Mucosa of stomach (tissue), 1 donor: ENCODE data around the gene MGMT.

Source experiments
- H3K27me3 ChIP-seq: one replicate; pipeline ENCODE4 v1.7.0; 2013; ENCODE audit warnings: mild to moderate bottlenecking, low read length; ENCODE audit not compliant: control insufficient read depth, insufficient read depth
- H3K36me3 ChIP-seq: one replicate; pipeline ENCODE4 v1.7.0; 2013; ENCODE audit warnings: low read length; ENCODE audit not compliant: control insufficient read depth, insufficient read depth
- H3K4me1 ChIP-seq: one replicate; pipeline ENCODE4 v1.7.0; 2013; ENCODE audit warnings: mild to moderate bottlenecking, low read length; ENCODE audit not compliant: control insufficient read depth, insufficient read depth
- H3K4me3 ChIP-seq: one replicate; pipeline ENCODE4 v1.7.0; 2013; ENCODE audit warnings: low read length
- H3K9ac ChIP-seq: one replicate; pipeline ENCODE4 v1.7.0; 2013; ENCODE audit warnings: mild to moderate bottlenecking, low read length, moderate library complexity
- H3K9me3 ChIP-seq: one replicate; pipeline ENCODE4 v1.7.0; 2013; ENCODE audit warnings: mild to moderate bottlenecking, low read length, moderate library complexity; ENCODE audit not compliant: control insufficient read depth
- donor health status: Pancreatic carcinoma.

Gene MGMT

DNA sequence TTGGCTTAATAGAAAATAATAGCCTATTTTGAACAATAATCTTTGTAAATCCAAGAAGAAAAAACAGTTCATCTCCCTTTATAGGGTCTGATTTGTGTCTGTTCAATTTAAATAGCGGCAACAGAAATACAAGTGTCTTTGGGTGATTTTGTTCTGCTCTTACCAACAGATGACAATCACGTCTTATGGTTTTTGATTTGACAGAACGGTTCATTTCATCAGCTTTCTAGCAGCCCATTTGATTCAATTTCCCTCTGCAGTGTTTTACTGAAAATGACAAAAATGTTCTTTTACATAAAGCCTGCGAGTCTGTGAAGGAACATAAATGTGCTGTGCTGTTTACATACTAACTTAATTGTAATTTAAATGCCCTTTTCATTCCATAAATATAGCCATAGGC is 180.5 kb downstream of the MGMT start:
- Histone ChIP-seq H3K9ac (no peak overlapping the region), H3K27me3 (no peaks in the 10 kb centered on the region)

DNA sequence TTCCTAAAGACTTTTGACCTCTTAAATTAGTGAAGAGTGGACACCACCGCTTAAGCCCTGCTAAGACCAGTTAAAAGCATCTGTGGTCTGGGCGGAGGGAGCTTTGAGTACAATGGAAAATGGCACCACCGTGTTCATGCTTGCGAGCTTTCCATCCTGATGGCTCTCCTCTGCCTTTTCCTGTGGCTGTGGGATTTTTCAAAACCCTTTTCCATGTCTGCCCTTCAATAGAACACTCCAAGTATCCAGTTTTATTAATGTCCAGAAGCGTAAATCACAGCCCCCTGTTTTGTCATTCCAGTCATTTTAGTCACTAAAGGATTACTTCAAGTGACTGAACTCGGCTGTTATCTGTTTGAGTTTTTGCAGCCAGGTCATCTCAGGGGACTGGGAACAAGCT is 181.8 kb downstream of the MGMT start:
- Histone ChIP-seq H3K27me3 (no peaks in the 10 kb centered on the region), H3K9me3 (no peaks in the 10 kb centered on the region), H3K36me3 (no peaks in the 10 kb centered on the region), H3K9ac (no peak overlapping the region), H3K4me3 (no peak overlapping the region), H3K4me1 (no peaks in the 10 kb centered on the region)

More for the DNA sequence above, 180.5 kb downstream of the MGMT start:
- H3K4me1 ChIP-seq = no peaks in the 10 kb centered on the region
- no peaks in the 10 kb centered on the region for H3K9me3 ChIP-seq
- H3K4me3 ChIP-seq = no peak overlapping the region
- no peaks in the 10 kb centered on the region for H3K36me3 ChIP-seq

DNA sequence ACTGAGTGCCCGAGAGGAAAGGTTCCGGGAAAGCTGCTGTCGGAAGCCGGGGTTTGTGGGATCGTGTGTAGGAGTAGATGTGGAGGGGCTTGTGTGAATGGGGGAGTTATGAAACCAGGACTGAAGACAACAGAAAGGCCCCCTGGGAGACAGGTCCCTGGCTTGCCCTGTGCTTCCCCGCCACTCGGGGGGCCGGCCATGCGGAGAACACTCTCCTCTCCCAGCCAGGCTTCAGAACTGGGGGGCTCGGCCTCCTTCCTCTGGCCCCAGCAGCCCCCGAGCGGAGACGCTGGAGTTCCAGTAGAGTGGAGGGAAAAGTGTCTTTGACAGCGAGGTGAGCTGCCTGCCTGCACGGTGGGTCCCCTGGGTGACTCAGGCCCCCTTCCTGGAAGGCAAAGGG is 185.0 kb downstream of the MGMT start:
- Histone ChIP-seq H3K9me3 (no peaks in the 10 kb centered on the region), H3K27me3 (no peaks in the 10 kb centered on the region), H3K36me3 (no peaks in the 10 kb centered on the region), H3K9ac (no peak overlapping the region), H3K4me1 (no peaks in the 10 kb centered on the region), H3K4me3 (no peak overlapping the region)

DNA sequence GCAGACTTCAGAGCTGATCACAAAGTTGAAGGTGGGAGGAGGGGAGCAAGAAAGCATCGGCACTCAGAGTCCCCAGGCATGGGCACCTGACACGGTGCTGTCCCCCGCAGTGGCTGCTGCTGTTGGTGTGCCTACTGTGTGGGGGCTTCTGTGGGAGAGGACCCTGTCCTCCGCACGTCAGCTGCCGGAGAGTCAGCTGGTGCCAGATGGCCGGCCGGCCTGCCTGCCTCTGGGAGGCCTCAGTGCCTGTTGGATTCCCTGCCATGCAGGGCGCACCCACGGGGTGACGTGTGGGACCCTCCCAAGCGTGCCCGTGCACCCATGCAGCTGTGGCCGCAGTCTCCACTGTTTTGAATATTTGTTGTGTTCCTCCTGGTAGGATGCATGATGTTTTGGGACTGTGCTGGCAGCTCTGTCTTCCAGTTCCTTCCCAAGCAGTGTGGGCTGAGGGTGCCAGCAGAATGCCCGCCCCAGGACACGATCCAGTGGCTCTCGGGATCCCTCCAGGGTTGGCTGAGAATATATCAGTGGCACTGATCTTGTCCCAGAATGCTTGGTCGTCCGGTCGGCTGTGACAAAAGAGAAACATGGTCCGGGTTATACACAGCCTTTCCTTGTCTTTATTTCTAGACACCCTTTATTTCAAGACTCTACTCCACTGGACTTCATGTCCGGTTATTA is 185.6 kb downstream of the MGMT start:
- H3K4me1 ChIP-seq = no peaks in the 10 kb centered on the region
- H3K4me3 ChIP-seq = no peak overlapping the region
- H3K9me3 ChIP-seq = no peaks in the 10 kb centered on the region
- H3K9ac ChIP-seq = no peak overlapping the region
- H3K36me3 ChIP-seq = no peaks in the 10 kb centered on the region
- no peaks in the 10 kb centered on the region for H3K27me3 ChIP-seq

DNA sequence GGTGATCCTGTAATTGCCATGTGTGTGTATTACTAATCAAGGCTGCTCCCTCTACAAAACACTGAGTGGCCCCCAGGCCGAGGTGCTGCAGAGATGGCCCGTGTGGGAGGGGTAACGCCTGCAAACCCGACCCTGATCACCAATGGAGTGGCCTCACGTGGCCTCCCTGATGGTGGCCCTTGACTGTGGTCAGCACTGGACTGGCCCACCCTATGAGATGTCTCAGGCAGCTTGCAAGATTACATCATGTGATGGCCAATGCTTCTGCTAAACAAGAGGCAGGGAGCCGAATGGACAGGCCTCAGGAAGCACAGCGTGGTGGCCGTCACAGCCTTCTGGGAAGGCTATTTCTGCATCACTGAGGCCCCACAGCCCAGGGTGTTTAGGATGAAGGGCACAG is 186.4 kb downstream of the MGMT start:
- H3K9me3 ChIP-seq = no peaks in the 10 kb centered on the region
- H3K36me3 ChIP-seq = no peaks in the 10 kb centered on the region
- H3K4me3 ChIP-seq = no peak overlapping the region
- no peak overlapping the region for H3K9ac ChIP-seq
- no peaks in the 10 kb centered on the region for H3K27me3 ChIP-seq
- no peaks in the 10 kb centered on the region for H3K4me1 ChIP-seq

DNA sequence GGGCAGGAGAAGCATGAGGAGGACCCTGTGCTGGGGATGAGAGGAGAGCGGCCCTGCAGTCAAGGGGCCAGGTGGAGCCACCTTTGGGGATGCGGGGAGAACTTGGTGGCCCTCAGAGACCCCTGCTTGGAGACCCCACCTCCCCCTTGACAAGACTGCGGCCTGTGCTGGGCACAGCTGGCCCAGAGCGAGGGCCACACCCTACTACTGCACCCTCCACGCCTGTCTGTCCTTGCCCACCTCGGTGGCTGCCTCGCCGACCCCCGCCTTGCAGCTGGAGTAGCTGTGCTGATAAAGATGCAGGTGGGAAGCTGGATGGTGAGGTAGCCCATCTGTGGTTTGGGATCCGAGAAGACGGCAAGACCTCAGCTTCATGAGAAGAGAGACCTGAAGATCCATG is 186.8 kb downstream of the MGMT start:
- Histone ChIP-seq H3K4me1 (no peaks in the 10 kb centered on the region), H3K9ac (no peak overlapping the region), H3K36me3 (no peaks in the 10 kb centered on the region)

DNA sequence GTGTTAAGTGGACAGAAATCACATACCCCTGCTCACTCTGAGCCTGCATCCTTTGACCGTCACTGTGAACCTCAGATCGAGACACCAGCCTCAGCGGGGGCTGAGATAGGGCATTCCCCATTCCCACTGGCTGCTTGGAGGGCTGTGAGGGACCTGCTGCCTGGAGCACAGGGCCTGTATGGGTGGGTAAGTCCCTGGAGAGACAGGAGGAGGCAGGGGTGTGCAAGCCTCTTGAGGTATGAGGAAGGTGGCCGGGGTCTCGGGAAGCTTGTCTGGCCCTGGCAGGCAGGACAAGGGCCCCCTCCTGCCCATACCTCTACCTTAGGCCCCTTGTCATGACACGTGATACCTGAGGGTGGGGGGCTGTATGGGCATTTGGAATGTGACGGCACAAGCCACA is 187.4 kb downstream of the MGMT start:
- Histone ChIP-seq H3K9ac (no peak overlapping the region), H3K36me3 (no peaks in the 10 kb centered on the region), H3K9me3 (no peaks in the 10 kb centered on the region), H3K27me3 (no peaks in the 10 kb centered on the region), H3K4me3 (no peak overlapping the region), H3K4me1 (no peaks in the 10 kb centered on the region)

More for the DNA sequence above, 186.8 kb downstream of the MGMT start:
- Histone ChIP-seq H3K27me3 (no peaks in the 10 kb centered on the region), H3K9me3 (no peaks in the 10 kb centered on the region), H3K4me3 (no peak overlapping the region)

DNA sequence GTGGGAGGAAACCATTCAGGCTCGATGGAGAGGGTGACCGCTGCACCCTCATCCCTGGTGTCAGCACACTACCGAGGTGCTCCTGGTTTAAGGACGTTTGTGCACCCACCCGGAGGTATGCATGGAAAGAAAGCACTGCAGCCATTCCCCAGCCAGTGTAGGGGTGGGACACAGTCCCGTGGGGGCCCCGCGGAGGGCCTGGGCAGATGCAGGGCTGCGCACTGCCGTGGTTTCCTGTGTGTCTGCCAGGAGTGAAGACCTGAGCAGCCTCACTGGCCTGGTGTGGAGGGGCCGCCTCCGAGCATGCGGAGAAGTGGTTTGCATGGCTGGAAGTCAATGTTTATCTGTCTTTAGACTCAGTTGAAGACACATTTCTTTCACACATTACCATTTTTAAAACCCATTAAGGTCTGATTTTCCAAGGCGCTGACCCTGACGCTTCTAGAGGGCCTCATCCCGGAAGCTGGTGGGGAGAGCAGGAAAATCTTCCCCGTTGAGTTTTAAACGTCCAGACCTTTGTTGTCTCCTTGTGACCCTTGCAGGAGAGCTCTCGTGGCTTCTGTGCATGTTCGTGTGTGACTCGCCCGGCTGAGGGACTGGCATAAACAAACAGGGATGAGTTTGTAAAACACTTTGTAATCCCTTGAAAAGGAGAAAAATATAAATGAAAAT is 188.1 kb downstream of the MGMT start:
- H3K27me3 ChIP-seq = no peaks in the 10 kb centered on the region
- no peaks in the 10 kb centered on the region for H3K36me3 ChIP-seq
- no peaks in the 10 kb centered on the region for H3K4me1 ChIP-seq
- H3K4me3 ChIP-seq = no peak overlapping the region
- no peaks in the 10 kb centered on the region for H3K9me3 ChIP-seq
- no peak overlapping the region for H3K9ac ChIP-seq

DNA sequence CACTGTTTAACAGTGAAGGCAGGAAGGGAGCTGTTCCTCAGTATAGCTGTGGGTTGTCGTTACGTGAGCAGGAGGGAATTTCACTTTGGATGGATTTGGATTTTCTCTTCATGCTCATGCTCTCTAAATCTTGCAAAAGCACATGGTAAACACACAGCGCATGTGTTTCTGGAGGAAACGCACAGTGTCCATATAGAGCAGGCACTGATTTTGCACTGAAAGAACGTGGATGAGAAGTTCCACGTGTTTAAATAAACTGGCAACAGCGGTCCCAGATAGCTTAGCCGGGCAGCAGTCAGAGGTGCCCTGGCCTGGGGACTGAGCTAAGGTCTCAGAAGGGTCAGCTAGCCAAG is 188.6 kb downstream of the MGMT start:
- H3K4me1 ChIP-seq = no peaks in the 10 kb centered on the region
- H3K36me3 ChIP-seq = no peaks in the 10 kb centered on the region
- no peak overlapping the region for H3K4me3 ChIP-seq
- H3K27me3 ChIP-seq = no peaks in the 10 kb centered on the region
- H3K9ac ChIP-seq = no peak overlapping the region
- no peaks in the 10 kb centered on the region for H3K9me3 ChIP-seq

DNA sequence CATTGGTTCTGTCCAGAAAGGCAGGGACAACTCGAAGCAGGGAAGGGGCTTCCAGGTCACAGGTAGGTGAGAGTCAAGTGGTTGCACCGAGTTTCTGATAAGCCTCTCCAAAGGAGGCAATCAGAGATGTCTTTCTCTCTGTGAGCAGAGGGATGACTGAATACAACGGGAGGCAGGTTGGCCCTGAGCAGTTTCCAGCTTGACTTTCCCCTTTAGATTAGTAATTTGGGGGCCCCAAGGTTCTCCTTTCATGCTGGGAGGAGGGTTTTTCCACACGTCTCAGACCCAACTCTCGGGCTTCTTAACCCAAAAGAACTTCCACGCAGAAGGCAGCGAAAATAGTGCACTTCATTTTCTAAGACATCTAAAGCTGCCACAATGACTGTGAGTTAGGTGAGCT is 189.6 kb downstream of the MGMT start:
- Histone ChIP-seq H3K9ac (no peak overlapping the region), H3K9me3 (no peaks in the 10 kb centered on the region), H3K4me3 (no peak overlapping the region), H3K27me3 (no peaks in the 10 kb centered on the region), H3K36me3 (no peaks in the 10 kb centered on the region), H3K4me1 (no peaks in the 10 kb centered on the region)

DNA sequence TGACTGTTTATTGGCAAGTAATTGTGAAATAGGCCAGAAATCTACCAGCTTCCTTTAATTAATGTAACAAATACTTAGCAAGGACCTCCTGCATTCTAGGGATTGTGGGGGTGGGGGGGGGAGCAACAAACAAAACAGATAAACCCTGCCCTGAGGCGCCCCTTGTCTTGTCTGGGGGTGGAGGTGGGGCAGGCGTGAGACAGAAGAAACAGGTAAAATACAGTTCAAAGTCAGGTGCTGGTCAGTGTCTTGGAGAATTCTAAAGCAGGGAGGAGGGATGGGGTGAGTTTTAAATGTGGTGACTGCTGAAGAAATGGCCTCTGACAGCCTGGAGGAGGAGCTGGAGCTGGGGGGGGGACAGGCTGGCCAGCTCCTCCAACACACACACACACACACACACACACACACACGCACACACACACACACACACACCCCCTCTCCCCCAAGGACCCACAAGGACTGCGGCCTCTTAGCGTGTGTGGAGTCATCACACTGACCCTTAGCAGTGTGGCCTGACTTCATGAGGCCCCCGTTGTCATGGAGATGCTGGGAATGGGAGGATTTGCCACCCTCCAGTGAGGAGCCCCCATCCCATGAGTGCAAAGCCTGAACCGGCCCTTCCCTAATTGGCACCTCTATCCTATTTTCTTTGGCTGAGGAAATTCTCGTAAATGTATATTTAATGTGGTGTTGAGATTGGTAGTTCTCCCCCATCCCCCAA is 190.4 kb downstream of the MGMT start:
- no peak overlapping the region for H3K4me3 ChIP-seq
- no peaks in the 10 kb centered on the region for H3K9me3 ChIP-seq
- no peaks in the 10 kb centered on the region for H3K4me1 ChIP-seq
- no peak overlapping the region for H3K9ac ChIP-seq
- H3K27me3 ChIP-seq = no peaks in the 10 kb centered on the region
- no peaks in the 10 kb centered on the region for H3K36me3 ChIP-seq

DNA sequence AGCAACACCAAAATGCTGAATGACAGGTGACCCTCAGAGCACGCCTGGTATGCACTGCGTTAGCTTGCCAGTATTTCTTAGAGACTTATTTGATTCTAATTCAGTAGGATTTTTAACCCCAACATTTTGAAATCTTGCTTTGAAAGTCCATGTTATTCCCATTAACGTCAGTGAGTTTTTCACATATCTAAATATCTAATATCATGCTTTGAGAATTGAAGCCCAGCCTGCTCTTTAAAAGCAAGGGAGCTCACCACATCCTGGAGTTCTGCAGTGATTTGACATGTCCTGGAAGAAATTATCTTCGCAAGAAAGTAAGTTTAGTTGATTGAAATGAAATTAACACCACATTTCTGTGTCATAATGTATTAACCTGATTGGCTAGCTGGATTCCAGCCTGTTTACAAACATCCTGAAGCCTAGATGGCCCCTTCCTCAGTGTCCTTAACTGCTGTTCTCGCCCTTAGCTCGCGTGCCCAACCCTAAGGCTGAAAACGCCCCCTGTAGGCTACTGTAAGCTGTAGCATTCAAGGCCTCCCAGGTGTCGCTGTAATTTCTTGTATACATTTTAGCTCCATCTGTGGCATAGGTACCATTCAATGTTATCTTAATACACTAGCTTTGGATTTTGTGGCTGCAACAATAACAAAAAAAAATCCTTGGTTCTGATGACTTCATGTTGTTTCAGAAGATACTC is 191.5 kb downstream of the MGMT start:
- no peaks in the 10 kb centered on the region for H3K9me3 ChIP-seq
- no peaks in the 10 kb centered on the region for H3K27me3 ChIP-seq
- H3K4me3 ChIP-seq = no peak overlapping the region
- no peak overlapping the region for H3K9ac ChIP-seq
- no peaks in the 10 kb centered on the region for H3K36me3 ChIP-seq
- H3K4me1 ChIP-seq = no peaks in the 10 kb centered on the region
